GM19193 (cell line): ENCODE results near the gene ARMH3.

ENCODE experiments used
- POLR2A ChIP-seq: IDR thresholded peaks from 4 replicates; pipeline ENCODE4 v1.6.1; 2011; ENCODE audit not compliant: insufficient read depth, insufficient read length; ENCODE audit errors: extremely low read depth

ARMH3 gene

GRCh38 chr10:101939008-101939648, 116.8 kb downstream of the ARMH3 start:
- TF ChIP-seq POLR2A = no peak

GRCh38 chr10:101938305-101939007, 117.5 kb downstream of the ARMH3 start:
- no peak for TF ChIP-seq POLR2A

GRCh38 chr10:101935431-101935830, 120.5 kb downstream of the ARMH3 start:
- no peak for TF ChIP-seq POLR2A

GRCh38 chr10:101934686-101935305, 121.2 kb downstream of the ARMH3 start:
- TF ChIP-seq POLR2A = no peak

GRCh38 chr10:101933976-101934375, 122.0 kb downstream of the ARMH3 start:
- TF ChIP-seq POLR2A = no peak

- no peak for TF ChIP-seq POLR2A
These were observed 123.8 kb downstream of the ARMH3 start for GRCh38 chr10:101932183-101932582.

- no peak for TF ChIP-seq POLR2A
These were observed 130.9 kb downstream of the ARMH3 start for GRCh38 chr10:101925027-101925426.

GRCh38 chr10:101923256-101923655, 132.7 kb downstream of the ARMH3 start:
- TF ChIP-seq POLR2A = no peak

- TF ChIP-seq POLR2A = no peak
These were observed 133.1 kb downstream of the ARMH3 start for GRCh38 chr10:101922846-101923245.

- TF ChIP-seq POLR2A = no peak
These were observed 135.4 kb downstream of the ARMH3 start for GRCh38 chr10:101920546-101920945.

GRCh38 chr10:101919026-101919770, 136.8 kb downstream of the ARMH3 start:
- no peak for TF ChIP-seq POLR2A

GRCh38 chr10:101912561-101913179, 143.3 kb downstream of the ARMH3 start:
- no peak for TF ChIP-seq POLR2A

GRCh38 chr10:101906586-101907183, 149.3 kb downstream of the ARMH3 start:
- TF ChIP-seq POLR2A = no peak

- TF ChIP-seq POLR2A = no peak
These were observed 150.7 kb downstream of the ARMH3 start for GRCh38 chr10:101905251-101905650.
